Measurements from ENCODE around the gene RYR2.
"Not testable (repeated sequence)": the region's sequence is repeated elsewhere in the genome, so short reads cannot be mapped to it uniquely, and the experiment has no call there.

The RYR2 gene

DNA sequence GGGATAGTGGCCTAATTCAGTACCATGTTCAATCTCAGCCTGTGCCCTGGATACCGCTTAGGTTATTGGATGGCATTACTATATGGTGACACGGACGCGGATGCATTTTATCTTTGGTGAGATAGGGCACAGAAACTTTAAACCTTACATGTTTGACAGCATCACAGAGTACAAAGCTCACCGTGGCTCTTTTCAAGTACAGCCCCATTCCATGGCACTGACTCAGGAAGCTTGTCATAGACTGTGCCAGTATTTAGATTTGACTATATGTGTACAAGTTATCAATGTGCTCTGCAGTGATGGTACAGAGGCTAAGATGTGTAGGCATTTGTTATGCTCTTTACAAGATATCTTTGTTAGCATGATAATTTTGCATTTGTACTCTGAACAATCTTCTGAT, 169.0 kb downstream of the RYR2 start:
- no peak for DNase-seq

GRCh38 chr1:237211540-237211939, 169.6 kb downstream of the RYR2 start:
- no peak for DNase-seq

DNA sequence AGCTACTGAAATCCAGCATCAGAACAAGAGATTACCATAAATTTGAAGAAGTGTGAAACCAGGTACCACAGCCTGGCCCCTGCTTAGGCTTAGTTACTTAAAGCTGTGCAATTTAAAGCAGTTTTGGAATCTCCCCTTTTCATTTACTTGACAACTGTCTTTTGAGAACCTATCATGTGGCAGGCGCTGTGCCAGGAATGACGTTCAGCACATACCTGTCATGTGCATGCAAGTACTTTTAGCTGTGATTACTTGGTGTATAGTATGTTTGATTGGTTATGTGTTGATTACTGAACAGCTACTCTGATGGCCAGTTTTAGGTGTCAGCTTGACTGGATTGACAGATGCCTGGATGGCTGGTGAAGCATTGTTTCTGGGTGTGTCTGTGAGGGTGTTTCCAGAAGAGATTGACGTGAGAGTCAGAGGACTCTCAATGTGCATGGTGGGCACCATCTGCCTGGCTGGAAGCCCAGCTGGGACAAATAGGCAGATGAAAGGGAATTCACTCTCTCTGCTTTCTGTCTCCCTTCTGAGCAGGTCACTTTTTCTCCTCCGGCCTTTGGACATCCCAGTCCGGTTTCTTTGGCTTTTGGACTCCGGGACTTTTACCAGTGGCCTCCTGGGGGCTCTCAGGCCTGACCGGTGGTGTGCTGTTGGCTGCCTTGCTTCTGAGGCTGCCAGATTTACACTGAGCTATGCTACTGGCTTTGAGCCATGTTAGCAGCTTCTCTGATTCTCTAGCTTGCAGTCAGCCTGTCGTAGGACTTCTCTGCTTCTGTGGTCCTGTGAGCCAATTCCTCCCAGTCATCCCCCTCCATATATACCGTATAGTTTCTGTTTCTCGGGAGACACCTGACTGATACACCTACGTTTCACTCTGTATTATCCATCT, 178.0 kb downstream of the RYR2 start:
- DNase-seq, result no peak

GRCh38 chr1:237223419-237223818, 181.4 kb downstream of the RYR2 start:
- no peak for DNase-seq

DNA sequence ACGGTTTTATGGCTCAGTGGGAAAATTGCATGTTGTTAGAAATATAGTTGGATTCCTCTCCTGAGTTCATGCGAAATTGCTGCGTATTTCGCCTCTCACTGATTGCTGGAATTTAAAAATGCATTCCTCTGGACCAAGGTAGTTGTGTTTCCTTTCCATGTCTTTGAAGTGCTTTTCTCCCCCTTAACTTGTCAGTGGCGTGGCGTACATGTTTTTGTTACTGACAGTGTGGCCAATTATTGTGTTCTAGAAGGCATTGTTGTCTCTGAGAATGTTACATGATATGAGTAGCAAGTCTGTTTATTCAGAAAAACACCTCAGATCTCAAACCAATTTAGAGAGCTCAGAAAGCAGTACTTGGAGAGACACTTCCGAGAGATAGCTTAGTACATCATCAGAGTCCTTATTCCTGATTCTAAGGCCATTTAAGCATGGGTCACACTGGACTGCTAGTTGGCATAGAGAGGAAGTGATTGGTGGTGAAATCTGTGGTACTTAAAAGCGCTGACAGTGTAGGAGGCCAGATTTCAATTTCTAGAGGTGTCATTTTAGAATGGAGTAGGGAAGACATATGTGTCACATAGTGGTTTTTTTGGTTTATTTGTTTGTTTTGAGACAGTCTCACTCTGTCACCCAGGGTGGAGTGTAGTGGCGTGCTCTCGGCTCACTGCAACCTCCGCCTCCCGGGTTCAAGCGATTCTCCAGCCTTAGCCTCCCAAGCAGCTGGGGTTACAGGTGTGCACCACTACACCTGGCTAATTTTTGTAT, 184.4 kb downstream of the RYR2 start:
- no peak for DNase-seq

GRCh38 chr1:237227476-237227875, 185.5 kb downstream of the RYR2 start:
- no peak for DNase-seq

DNA sequence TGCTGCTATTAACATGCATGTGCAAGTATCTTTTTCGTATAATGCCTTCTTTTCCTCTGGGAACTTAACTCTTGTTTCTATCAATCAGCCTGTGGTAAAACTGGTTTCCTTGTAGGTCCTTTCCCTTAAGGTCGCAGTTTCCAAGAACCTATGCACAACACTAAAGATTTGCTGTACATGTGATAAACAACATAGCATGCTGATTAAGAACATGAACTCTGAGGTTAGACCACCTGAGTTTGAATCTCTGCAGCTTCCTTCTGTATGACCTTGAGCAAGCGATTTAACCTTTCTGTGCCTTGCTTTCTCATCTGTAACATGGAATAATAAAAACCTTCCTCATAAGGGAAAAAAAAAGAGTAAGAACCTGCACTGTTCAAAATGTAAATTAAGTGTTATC, 186.4 kb downstream of the RYR2 start:
- DNase-seq, result no peak

DNA sequence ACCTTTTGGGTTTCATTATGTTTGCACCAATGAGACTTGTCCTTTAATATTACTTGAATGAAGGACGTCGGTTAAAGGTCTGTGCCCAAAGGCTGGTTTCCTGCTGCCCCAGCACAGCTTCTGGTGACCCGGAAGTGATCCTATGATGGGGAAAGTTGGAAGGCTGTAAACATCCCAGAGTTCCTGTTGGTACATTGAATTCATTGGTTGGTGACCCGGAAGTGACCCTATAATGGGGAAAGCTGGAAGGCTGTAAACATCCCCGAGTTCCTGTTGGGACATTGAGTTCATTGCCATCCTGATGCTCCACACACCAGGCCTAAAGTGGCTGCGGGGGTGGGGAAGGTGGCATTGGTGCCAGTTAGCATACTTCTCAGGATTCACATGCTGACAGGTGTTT, 187.3 kb downstream of the RYR2 start:
- no peak for DNase-seq

- DNase-seq, result no peak
Observed at GRCh38 chr1:237232501-237232900, 190.5 kb downstream of the RYR2 start.

DNA sequence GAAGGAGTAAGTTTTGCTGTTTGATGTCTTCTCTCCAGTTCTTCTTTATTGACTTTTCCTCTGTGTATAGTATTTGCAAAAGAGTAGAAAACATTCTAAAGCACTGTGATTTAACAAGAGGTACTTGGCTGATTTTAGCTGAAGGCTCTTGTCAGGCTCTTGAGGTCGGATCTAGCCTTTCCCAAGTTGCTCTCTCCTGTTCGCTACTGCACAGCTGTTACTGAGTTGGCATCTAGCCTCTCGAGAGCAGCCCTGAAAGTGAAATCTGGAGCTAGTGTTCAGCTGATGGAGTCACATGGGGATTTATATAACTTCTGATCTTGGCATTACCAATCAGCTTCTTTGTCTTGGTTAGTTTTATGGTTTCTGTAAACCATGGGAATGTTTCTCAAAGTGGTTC, 193.1 kb downstream of the RYR2 start:
- no peak for DNase-seq

DNA sequence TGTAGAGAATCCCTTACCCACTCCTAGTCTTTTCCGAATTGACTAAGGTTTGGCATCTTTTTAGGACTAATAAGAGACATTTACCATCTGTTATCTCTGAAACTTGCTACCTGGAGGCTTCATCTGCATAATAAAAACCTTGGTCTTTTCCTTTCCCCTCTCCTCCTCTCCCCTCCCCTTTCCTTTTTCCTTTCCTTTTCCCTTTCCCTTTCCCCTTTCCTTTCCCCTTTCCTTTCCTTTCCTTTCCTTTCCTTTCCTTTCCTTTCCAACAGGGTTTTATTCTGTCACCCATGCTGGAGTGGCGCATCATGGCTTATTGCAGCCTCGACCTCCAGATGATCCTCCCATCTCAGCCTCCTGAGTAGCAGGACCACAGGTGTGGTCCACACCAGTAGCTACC, 195.7 kb downstream of the RYR2 start:
- DNase-seq, result no peak

- DNase-seq, result no peak
Observed at GRCh38 chr1:237239248-237239647, 197.3 kb downstream of the RYR2 start.

DNA sequence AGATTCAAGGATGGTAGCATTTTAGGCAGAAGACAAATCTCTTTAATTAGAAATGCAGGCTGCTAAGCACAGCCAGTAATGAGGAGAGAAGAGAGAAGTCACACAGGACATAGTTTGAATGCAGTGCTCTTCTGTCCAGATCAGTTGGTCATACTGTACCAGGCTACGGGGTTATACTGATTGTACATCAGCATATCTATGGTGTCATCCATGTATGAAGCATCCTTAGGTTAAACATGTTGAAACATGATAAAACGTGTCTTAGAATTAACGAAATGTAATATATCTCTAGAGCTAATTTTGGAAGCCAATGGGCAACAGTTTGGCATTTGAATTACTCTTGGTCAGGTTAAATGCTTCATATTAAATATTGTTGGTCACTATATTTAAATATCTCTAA, 199.1 kb downstream of the RYR2 start:
- DNase-seq, result no peak

- DNase-seq, result no peak
Observed at GRCh38 chr1:237244778-237245177, 202.8 kb downstream of the RYR2 start.

- no peak for DNase-seq
Observed at GRCh38 chr1:237247442-237247841, 205.5 kb downstream of the RYR2 start.

DNA sequence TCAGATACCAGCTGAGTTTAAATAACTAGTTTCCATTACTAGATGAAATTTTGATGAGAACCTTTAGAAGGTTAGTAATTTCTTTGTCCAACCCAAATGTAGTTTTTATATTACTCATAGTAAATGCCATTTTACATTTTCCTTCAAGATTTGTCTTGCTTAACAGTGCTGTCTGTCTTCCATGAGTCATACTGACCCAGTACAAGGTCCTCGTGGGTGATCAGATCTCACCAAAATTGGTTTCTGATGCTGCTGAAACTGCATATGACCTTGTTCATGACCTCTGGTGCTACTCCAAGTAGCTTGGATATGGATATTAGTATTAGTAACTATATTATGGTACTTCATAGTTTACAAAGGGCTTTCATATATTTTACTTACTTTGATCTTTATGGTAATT, 207.1 kb downstream of the RYR2 start:
- DNase-seq, result no peak

DNA sequence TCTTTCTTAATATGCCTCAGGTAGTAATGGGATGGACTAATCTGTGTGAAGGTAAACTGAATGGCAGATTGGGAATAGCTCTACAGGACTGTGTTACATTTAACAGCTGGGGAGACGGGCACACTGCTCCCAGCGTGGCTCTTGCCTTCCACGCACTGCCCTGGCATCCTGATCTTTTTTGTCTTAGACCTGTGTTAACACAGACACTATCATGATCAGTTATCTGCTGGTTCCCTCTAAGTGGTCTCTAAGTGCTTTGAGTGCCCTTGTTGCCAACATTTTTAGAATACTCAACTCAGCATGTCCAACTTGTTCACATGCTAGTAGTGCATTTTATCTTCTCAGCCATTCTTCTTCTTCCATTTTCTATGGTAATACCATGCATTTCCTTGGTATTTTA, 208.1 kb downstream of the RYR2 start:
- DNase-seq, result no peak

GRCh38 chr1:237255071-237255470, 213.1 kb downstream of the RYR2 start:
- DNase-seq, result no peak

- DNase-seq, result no peak
Observed at GRCh38 chr1:237258871-237259270, 216.9 kb downstream of the RYR2 start.

DNA sequence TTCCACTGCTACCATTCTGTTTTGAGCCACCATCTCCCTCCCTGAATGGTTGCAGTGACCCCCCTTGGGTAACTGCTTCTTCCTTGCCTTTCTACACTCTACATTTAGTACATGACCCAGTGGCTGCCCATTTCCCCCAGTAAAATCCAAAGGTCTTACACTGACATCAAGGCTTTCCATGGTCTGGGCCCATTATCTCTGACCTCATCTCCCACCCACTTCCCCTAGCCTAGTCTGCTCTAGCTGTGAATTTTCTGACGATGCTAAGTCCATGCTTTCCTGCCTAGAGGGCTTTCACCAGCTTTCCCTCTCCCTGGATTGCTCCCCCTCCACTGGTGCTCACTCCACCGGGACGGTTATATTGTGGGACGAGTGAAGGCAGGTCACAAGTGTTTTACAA, 219.2 kb downstream of the RYR2 start:
- no peak for DNase-seq

DNA sequence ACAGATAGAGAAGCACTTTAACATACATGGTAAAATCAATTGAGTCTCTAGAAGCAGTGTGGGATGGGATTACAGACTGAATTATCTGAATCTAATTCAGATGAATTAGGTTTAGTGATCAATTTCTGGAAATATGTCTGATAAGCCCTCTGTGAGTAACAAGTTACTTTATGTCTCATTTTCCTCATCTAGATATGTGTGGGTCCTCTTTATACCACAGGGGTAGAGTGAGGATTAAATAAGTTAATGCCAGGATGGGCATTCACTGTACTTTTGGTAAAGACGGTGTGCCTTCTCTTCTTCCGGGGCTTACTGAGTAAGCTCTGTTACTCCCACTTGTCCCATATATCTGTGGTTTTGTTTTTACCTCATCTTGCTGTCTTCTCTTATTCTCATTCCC, 225.8 kb downstream of the RYR2 start:
- DNase-seq, result no peak

DNA sequence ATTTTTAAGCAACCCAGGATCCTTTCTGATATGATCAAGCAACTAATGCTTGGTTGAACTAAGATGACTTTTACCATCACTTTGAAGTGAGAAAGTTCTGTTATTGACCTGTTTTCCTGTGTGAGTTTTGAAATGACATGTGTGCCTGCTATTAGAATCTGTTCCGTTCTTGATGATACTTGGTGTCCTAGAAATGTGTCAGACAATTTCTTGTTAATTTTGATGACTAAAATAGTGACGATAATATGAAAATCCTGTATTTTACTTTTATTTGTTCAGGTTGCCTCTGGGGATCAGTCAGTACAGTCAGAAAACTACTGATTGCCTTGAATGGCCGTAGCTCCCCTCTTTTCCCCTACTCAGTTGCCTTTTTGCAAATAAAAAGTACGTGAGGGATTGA, 228.0 kb downstream of the RYR2 start:
- no peak for DNase-seq

DNA sequence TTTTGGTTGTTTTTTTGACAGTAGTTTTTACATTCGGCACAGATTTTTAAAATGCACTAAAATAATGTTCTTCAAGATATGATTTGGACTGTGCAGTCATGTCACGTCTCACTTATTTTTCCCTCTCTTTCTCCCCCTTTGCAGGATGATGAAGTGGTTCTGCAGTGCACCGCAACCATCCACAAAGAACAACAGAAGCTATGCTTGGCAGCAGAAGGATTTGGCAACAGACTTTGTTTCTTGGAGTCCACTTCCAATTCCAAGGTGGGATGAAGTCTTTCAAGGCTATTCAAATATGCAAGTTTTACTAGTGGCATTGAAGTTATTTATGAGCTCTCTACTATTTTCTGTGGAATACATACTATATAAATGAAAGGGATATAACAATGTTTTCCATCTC, 228.4 kb downstream of the RYR2 start:
- DNase-seq, result no peak

GRCh38 chr1:237277994-237278393, 236.0 kb downstream of the RYR2 start:
- not testable (repeated sequence) for DNase-seq
